GM18951 (cell line): Measurements from ENCODE around the gene ANKRD55.

ENCODE experiments used
- POLR2A ChIP-seq: IDR thresholded peaks from 4 replicates; pipeline ENCODE4 v1.6.1; 2011; ENCODE audit warnings: mild to moderate bottlenecking; ENCODE audit not compliant: insufficient read length, insufficient read depth; ENCODE audit errors: extremely low read depth
- in situ Hi-C: fragments of 300-500 bp; cut with MboI; formaldehyde crosslinking; loops from one replicate; pipeline ENCODE4 v1.12.0; 2022; ENCODE audit warnings: low sequenced_read_pairs, mixed read lengths, inconsistent platforms; ENCODE audit not compliant: unreplicated experiment

Gene ANKRD55

GRCh38 chr5:56147106-56147505 lies 86.0 kb downstream of the ANKRD55 start:
- TF ChIP-seq POLR2A: no peak
- in situ Hi-C loops: loop anchor here (10.0 kb wide), 2 partner anchors 52 to 152 kb away; partner anchors contain the start of gene IL6ST

GRCh38 chr5:56146674-56147073 lies 86.5 kb downstream of the ANKRD55 start:
- no peak for TF ChIP-seq POLR2A
- in situ Hi-C loops: loop anchor here (10.0 kb wide), 2 partner anchors 52 to 152 kb away; partner anchors contain the start of gene IL6ST

DNA sequence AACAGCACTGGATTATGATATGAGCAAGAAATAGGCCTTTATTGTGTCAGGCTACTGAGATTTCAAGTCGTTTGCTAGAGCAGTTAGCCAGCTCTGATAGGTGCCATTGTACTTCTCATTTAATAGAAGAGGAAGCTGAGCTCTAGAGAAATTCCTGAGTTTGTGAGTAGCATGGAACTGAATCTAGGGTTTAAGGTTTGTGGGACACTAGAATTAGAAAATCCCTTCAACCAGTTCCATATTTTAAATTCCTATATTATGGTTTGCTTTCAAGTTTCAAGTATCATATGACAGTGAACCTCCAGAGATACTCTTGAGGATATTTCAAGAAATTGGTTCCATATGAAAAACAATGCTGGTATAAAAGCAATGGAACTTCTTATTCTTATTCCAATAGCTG lies 87.6 kb downstream of the ANKRD55 start:
- in situ Hi-C loops: loop anchor here (10.0 kb wide), 2 partner anchors 51 to 151 kb away; partner anchors contain the start of gene IL6ST
- TF ChIP-seq POLR2A: no peak

DNA sequence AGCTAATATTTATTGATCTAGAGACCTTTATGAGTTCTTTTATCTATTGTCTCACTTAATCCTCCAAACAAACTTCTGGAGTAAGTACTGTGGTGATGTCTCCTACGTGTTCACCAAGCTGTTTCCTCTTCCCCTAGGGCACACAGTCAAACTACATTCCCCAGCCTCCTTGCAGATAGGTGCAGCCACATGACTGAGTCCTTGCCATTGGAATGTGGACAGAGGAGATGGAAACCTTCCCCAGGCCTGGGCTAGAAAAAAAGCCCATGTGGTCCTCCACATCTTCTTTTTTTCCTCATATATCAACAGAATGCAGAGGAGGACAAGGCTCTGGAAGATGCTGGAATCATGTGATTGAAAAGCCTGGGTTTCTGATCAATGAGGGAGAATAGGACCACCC lies 88.0 kb downstream of the ANKRD55 start:
- in situ Hi-C loops: loop anchor here (10.0 kb wide), 2 partner anchors 50 to 150 kb away; partner anchors contain the start of gene IL6ST
- no peak for TF ChIP-seq POLR2A

GRCh38 chr5:56144211-56144610 lies 88.9 kb downstream of the ANKRD55 start:
- in situ Hi-C loops: loop anchor here (10.0 kb wide), 2 partner anchors 49 to 149 kb away; partner anchors contain the start of gene IL6ST
- TF ChIP-seq POLR2A: no peak

GRCh38 chr5:56143373-56143714 lies 89.8 kb downstream of the ANKRD55 start:
- in situ Hi-C loops: loop anchor here (10.0 kb wide), 2 partner anchors 49 to 149 kb away; partner anchors contain the start of gene IL6ST
- peak; percentile 5 for TF ChIP-seq POLR2A

GRCh38 chr5:56142614-56143372 lies 90.3 kb downstream of the ANKRD55 start:
- TF ChIP-seq POLR2A: no peak
- in situ Hi-C loops: loop anchor here (10.0 kb wide), 2 partner anchors 48 to 148 kb away; partner anchors contain the start of gene IL6ST

- in situ Hi-C loops: loop anchor here (10.0 kb wide), 2 partner anchors 47 to 147 kb away; partner anchors contain the start of gene IL6ST
- no peak for TF ChIP-seq POLR2A
Measured at GRCh38 chr5:56142233-56142613, 90.9 kb downstream of the ANKRD55 start.

- in situ Hi-C loops: loop anchor here (10.0 kb wide), 2 partner anchors 45 to 145 kb away; partner anchors contain the start of gene IL6ST
- no peak for TF ChIP-seq POLR2A
Measured at GRCh38 chr5:56140073-56140472, 93.1 kb downstream of the ANKRD55 start.

GRCh38 chr5:56130664-56131063 lies 102.5 kb downstream of the ANKRD55 start:
- no peak for TF ChIP-seq POLR2A
- in situ Hi-C loops: no loop called here

DNA sequence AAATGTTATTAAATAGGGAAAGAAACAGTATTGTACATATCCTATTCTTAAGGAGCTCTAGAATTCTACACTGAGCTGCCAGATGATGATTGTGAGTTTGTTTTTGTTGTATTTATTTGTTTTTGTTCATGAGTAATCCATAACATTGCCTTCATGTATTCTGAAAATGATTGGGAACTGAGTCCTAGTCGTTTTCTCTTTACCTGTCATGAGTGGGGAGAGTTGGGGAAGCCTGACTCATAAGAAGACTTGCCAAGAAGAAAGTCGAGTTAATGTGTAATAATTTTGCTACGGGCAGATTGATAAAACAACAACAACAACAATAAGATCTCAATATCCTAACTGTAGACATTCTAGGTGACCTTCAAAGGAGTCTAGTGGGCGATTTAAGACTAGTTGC lies 103.8 kb downstream of the ANKRD55 start:
- TF ChIP-seq POLR2A: no peak
- in situ Hi-C loops: no loop called here

DNA sequence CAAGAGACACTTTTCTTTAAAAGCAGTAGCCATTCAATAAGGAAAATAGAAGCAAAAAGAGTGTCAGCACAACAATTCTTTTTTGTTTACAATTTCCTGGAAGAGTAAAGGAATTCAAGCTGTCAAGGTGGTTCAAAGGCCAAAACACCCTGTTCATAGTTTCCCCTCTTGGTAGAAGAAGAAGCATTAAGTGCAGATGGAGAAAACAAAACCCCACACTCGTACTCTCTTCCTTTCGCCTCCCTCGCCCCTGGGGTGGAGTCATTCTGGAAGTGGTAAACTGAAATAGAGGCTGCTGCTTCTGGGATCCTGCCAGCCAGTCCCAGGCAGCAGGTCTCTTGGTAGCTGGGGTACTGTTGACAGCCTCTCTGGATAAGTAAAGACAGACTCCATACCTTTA lies 105.0 kb downstream of the ANKRD55 start:
- in situ Hi-C loops: no loop called here

GRCh38 chr5:56126487-56127179 lies 106.5 kb downstream of the ANKRD55 start:
- no peak for TF ChIP-seq POLR2A
- in situ Hi-C loops: no loop called here

More for the DNA sequence above, 105.0 kb downstream of the ANKRD55 start:
- TF ChIP-seq POLR2A: no peak
